ENCODE measurements around the gene MARCHF9.
"Not testable (repeated sequence)": the region's sequence is repeated elsewhere in the genome, so short reads cannot be mapped to it uniquely, and the experiment has no call there.

The MARCHF9 gene

GRCh38 chr12:57772429-57773322 lies 17.8 kb downstream of the MARCHF9 start, which contains the start of gene EEF1AKMT3:
TSS of gene EEF1AKMT3 (plus strand) at chr12:57772614. CDS start at chr12:57772725, 111 bp downstream.
- DNase-seq: peak; percentile 50

GRCh38 chr12:57774634-57775033 lies 19.7 kb downstream of the MARCHF9 start:
- not testable (repeated sequence) for DNase-seq

- DNase-seq: no peak
These were observed 20.1 kb downstream of the MARCHF9 start for GRCh38 chr12:57775044-57775443.

DNA sequence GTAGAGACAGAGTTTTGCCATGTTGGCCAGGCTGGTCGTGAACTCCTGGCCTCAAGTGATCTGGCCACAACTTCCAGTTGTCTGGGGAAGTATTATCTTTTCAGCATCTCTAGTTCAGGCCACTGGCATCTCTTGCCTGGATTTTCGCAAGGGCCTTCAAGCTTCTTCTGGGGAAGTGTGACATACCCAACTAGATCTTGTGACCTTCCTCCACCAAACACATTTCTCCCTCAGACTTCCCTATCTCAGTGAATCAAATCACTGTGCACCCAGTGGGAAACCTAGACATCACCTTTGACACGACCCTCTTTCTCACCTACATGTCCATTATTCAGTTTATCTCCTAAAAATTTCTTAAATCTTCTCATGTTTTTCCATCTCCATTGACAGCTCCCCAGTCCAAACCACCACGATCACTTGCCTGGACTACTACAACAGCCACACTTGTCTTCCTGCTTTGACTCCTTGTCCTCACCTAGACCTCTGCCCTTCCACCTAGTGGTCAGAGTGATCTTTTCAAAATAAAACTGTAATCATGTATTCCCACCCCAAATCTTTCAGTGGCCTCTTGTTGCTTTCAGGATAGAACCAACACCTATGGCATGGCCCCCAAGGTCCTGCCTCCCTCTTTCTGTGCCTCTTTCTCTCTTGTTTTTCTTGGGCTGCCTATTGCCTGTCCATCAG lies 20.8 kb downstream of the MARCHF9 start:
- no peak for DNase-seq

DNA sequence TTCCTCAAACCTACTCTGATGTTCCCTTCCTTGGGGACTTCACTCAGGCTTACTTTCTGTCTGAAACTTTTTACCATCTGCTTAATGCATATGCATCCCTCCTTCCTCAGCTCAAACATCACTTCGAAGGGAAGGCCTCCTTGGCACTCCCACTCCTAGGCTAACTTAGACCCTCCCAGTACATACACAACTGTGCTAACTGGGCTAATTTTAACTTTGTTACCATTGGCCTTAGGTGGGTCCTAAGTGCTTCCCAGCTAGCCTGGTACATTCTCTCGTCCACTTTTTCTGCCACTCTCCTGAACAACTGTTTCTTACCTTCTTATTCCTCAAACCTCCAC lies 21.3 kb downstream of the MARCHF9 start:
- no peak for DNase-seq

DNA sequence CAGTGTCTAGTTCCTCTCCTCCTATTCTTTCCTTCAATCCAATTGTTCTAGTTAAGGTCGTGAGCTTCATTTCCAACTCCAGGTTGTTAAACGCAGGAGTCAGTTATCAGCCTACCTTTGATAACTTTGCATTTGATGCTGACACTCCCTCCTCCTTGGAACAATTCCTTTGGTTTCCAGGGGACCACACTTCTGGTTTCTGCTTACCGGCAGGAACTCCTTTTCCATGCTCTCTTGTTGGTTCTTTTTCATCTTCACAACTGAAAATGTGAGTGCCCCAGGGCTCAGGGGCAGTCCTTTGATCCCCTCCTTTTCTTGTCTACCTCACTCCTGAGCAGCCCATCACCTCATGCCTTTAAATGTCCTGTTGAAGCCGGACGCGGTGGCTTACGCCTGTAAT lies 22.5 kb downstream of the MARCHF9 start:
- DNase-seq: no peak

GRCh38 chr12:57777911-57778310 lies 23.0 kb downstream of the MARCHF9 start:
- no peak for DNase-seq

GRCh38 chr12:57779736-57780135 lies 24.8 kb downstream of the MARCHF9 start:
- no peak for DNase-seq

DNA sequence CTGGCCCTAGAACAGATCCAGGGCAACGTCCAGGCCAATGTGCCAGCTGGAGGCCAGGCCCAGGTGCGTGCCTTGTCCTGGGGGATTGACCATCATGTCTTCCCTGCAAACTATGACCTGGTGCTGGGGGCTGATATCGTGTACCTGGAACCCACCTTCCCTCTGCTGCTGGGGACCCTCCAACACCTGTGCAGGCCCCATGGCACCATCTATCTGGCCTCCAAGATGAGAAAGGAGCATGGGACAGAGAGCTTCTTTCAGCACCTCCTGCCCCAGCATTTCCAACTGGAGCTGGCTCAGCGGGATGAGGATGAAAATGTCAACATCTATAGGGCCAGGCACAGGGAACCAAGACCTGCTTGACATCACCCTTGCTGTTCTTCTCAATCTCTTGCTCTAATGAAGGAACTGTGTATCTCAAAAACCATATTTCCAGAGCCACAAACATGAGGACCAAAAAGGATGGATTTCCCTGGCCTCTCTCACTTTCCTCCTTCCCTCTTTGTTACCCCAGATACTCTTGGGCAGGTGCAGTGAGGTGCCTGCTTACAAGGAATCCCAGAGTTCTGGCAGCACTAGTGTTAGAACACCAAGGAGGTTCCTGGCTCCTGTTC lies 25.5 kb downstream of the MARCHF9 start:
- no peak for DNase-seq

DNA sequence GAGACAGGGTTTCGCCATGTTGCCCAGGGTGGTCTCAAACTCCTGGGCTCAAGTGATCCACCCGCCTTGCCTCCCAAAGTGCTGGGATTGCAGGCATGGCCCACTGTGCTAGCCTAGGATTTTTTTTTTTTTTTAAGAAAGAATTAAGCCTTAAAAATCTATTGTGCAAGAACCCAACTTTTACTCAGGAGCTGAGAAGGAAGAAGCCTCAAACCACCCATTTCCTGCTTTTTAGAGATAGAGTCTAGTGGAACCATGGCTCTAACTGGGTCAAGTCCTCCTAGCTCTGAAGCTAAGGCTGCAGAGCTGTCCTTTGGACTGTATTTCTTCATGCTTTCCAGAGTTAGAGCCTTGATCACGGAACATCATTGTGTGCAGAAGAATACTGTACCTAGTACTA lies 26.3 kb downstream of the MARCHF9 start:
- DNase-seq: no peak

GRCh38 chr12:57781801-57782200 lies 26.9 kb downstream of the MARCHF9 start:
- DNase-seq: no peak

DNA sequence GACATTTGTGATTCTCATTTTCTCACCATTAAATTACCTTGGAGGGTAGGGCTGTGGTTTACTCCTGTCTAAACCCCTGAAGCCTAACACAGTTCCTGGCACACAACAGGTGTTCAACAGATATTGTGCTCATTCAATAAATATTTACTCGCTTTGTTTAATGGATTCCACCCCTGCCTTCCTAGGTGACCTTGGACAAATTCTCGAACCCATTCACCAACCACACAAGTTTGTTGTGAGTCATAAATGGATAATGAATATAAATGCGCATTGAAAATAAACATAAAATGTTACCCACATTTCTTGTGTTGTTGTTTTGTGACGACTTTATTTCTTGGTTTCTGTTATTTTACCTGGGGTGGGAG lies 27.3 kb downstream of the MARCHF9 start:
- no peak for DNase-seq

- DNase-seq: peak; percentile 92
These were observed 27.9 kb downstream of the MARCHF9 start, which contains the start of gene TSFM for GRCh38 chr12:57782608-57783465. TSS of gene TSFM (plus strand) at chr12:57782787. CDS start at chr12:57782802, 15 bp downstream.

GRCh38 chr12:57783466-57783801 lies 28.5 kb downstream of the MARCHF9 start:
- no peak for DNase-seq

GRCh38 chr12:57783861-57784260 lies 29.0 kb downstream of the MARCHF9 start:
- no peak for DNase-seq

DNA sequence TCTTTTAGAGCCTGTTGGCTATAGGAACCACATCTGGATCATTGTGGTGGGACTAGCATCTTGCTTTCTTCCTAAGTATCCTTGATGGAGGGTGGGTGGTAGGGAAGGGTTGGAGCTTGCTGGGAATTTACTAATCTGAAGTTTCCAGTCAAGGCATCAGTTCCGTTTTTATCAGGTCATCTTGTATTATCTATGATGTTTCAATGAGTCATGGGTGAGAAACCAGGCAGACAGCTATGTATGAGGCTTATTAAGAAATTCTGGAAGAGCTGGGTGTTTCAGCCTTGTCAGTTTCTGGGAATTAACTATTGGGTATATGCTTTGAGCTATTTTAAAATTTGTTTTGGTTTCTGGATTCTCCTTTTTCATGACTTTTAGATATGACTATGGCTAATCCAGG lies 39.0 kb downstream of the MARCHF9 start:
- DNase-seq: peak; percentile 81

- DNase-seq: no peak
These were observed 40.5 kb downstream of the MARCHF9 start for GRCh38 chr12:57795354-57795753.

DNA sequence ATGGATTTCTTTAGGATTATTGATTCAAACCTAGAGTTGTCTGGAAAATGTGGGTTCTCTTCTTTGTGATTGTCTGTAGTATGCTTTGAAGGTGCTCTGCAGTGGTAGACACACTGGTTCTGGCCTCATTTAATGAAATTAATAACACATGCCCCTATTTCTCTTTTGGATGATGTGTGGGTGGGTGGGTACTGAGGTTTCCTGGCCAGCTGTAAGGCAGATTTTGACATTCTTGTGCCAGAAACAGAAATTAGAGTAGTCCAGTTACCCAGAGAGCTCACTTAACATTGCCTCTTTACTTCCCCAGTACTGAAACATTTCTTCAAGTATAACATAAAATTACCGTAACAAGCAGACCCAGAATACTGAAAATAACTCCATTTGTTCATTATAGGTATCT lies 42.1 kb downstream of the MARCHF9 start:
- no peak for DNase-seq

DNA sequence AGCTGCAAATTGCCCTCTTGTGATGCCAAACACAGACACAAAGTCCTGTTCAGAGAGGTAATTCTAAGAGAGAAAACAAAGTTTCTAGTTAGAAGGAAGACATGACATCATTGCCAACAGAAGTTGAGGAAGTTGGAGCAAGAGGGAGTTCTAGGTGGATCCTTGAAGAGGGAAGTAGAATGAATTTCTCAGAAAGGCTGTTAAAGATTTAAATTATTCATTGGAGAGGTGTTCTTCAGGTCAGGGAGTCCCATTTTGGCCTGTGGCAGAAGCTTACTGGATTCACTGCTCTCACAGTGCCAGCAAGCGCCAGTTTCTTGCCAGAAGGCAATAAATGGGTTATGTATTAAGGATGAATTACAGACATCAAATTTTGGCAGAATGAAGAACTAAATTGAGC lies 43.0 kb downstream of the MARCHF9 start:
- DNase-seq: no peak

GRCh38 chr12:57800965-57801364 lies 46.1 kb downstream of the MARCHF9 start:
- no peak for DNase-seq

- no peak for DNase-seq
These were observed 47.7 kb downstream of the MARCHF9 start for GRCh38 chr12:57802607-57803006.

GRCh38 chr12:57803319-57803893 lies 48.5 kb downstream of the MARCHF9 start:
- peak; percentile 45 for DNase-seq
